GM12873 (cell line): Measurements from ENCODE around the gene TBL2.

Source experiments
- CTCF ChIP-seq: IDR thresholded peaks from 2 replicates; pipeline ENCODE4 v1.5.1; 2012; ENCODE audit warnings: low read depth, mild to moderate bottlenecking, moderate library complexity, low read length, control low read depth; ENCODE audit not compliant: insufficient read depth; ENCODE audit errors: missing control alignments

The TBL2 gene

DNA sequence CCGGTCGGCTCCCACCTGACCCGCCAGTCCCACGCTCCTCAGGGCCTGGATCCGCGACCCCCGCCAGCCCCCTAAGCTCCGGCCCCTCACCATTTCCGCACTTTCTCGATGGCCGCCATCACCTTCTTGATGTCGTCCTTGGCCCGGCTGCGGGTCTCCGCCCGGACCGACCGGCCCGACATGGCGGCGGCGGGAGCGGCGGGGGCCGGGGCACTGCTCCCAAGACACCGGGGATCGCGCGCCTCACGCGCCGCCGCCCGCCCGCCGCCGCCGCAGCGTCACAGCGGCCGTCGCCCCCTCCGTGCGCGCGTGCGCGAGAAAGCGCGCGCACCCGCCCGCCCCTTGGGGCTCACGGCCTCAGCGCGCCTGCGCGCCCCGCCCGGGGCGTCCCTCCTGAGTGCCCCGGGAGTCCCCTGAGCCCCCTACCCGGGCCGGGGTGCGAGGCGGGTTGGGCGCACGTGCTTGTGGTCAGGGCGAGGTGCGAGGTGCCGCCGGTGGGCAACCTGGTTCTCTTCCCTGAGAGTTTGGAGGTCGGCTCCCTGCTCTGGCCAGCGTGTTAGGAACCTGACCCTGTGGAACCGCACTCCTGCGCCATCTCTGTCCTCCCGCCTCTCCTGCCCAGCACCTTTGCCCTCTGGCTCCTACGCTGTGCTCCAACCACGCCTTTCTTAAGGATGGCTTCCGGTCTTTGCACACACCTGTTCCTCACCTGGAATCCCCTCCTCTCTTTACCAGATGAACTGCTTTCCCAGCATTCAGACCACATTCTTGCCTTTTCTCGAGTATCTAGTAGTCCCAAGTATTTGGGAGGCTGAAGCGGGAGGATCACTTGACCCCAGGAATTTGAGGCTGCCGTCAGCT is 20.8 kb downstream of the TBL2 start, which contains the start of gene BCL7B:
Gene BCL7B (minus strand): TSS at position 294 of the 861 bp plus-strand sequence. CDS start 112 bp downstream, at position 182.
- TF ChIP-seq CTCF = no peak

- no peak for TF ChIP-seq CTCF
Observed at GRCh38 chr7:73557108-73557396, 21.3 kb downstream of the TBL2 start.

DNA sequence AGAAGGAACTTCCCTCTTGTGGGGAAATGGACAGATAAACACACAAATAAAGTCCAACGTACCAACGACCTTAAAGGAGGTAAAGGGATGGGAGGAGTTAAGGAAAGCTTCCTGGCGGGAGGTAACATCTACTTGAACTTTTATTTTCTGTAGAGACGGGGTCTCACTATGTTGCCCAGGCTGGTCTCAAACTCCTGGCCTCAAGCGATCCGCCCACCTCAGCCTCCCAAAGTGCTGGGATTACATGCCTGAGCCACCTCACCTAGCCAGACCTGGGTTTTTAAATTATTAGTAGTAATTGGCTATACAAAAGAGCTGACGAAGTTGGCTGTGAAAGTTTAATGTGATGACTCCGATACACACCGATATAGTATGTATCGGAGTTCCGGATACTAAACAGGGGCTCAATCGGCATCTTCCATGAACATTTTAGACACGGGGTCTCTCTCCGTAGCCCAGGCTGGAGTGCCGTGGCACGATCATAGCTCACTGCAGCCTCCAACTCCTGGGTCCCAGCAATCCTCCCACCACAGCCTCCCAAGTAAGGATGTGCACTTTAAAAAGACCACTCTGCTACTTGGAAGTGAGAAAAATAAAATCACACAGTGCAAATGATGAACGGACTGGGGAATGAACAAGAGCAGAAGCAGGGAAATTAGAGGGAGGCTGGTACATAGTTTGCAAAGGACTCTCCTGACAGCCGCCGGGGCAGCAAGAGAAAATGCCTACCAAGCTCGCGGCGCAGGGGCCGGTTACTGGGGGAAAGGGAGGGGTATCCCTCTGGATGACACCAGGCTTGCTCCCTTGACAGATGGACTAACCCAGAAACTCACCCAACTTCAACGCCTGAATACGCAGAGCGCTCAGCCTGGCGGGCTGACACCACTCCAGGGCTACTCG is 21.9 kb downstream of the TBL2 start:
- TF ChIP-seq CTCF = no peak

- no peak for TF ChIP-seq CTCF
Observed at GRCh38 chr7:73555411-73555982, 22.9 kb downstream of the TBL2 start.

DNA sequence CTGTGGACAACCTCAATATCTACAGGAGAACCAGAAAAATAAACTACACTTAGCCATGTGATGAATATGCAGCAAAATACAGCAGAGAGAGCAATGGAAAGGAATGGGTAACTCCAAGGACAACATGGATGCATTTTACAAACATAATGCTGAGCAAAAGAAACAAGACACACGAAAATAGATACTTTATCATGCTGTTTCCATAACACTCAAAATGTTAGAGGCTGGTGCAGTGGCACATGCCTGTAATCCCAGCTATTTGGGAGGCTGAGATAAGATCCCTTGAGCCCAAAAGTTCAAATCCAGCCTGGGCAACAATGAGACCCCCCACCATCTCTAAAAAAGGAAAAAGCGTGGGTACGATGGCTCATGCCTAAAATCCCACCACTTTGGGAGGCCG is 29.2 kb downstream of the TBL2 start:
- TF ChIP-seq CTCF = no peak

DNA sequence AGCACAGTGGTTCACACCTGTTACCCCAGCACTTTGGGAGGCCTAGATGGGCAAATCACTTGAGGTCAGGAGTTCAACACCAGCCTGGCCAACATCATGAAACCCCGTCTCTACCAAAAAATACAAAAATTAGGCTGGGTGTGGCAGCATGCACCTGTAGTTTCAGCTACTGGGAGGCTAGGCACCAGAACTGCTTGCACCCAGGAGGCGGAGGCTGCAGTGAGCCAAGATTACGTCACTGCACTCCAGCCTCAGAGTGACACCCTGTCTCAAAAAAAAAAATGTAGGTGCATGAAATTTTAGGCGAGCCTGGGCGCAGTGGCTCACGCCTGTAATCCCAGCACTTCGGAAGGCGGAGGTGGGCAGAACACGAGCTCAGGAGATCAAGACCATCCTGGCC is 30.5 kb downstream of the TBL2 start:
- no peak for TF ChIP-seq CTCF

GRCh38 chr7:73544678-73545077 is 33.7 kb downstream of the TBL2 start:
- no peak for TF ChIP-seq CTCF
